NCI-H1105 (cell line): ENCODE data around the gene IGSF3.

Source experiments
- DNase-seq: peaks from one replicate; lab custom pipeline; 2025; lab: John Stamatoyannopoulos, UW

IGSF3 gene

DNA sequence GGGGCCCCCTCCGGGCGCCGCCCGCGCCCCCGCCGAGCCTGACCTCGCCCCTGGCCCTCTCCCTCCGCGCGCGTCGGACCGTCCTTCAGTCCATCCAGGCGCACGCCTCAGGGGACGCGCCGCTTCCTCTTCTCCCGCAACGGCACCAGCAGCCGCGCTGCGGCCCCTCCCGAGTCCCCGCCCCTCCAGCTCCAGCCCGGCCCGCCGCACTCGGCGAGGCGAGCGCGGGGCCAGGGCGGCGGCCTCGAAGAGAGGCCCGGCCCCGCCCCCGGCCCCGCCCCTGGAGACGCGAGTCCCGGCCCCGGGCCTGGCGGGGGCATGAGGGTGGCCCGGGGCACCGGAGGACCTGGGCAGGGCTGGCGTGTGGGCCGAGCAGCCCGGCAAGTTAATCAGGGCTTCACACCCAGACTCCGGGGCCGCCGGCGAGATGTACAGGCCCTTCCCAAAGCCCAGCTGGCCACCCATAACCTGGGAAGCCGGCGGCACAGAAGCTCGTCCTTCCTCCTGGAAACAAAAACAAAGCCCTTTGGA, at the start of gene IGSF3:
Gene IGSF3 (minus strand): TSS at position 159 of the 531 bp plus-strand sequence. CDS start 1,407 bp downstream, outside the sequence.
- peak; percentile 48 for DNase-seq

DNA sequence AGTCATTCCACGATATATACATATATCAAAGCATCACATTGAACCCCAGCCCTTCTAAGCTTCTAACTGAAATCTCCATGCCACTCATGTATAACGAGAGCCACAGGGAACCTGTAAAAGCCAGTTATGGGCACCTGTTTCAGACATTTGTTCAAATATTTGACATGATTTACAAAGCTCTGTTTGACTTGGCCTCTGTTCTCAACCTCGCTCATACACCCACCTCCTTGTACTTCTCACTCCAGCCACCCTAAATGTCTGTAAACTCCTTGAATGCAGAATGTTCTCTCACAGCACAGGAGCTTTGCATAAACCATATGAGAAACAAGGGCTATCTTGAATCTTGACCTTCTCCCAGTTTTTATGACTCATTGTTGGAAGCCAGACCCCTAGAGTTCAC, 49.8 kb upstream of the IGSF3 start:
- DNase-seq = no peak

DNA sequence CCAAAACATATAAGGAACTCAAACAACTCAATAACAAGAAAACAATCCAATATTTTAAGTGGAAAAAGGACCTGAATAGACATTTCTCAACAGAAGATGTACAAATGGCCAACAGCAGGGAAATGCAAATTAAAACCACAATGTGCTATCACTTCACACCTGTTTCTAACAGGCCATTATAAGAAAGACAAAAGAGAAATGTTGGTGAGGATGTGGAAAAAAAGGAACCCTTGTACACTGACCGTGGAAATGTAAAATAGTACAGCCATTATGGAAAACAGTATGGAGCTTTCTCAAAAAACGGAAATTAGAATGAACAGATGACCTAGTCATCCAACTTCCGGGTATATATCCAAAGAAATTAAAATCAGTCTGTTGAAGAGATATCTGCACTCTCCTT, 48.9 kb upstream of the IGSF3 start:
- no peak for DNase-seq

DNA sequence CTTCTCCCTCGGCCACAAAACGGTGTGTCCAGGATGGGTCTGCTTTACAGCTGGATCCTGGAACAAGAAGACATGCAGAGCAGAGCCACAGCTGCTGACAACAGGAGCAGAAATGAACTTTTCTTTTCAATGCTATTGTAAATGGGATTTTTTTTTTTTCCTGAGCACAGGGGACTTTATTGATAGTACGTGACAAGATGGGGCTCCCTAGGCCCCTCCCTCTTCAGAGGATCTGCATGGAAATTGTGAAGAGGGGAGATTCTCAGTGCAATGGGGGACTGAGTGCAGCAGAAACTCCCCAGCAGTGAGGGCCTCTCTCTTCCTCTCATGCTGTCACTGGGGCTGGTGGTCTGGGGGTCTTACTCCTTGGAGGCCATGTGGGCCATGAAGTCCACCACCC, 45.9 kb upstream of the IGSF3 start:
- DNase-seq = no peak

DNA sequence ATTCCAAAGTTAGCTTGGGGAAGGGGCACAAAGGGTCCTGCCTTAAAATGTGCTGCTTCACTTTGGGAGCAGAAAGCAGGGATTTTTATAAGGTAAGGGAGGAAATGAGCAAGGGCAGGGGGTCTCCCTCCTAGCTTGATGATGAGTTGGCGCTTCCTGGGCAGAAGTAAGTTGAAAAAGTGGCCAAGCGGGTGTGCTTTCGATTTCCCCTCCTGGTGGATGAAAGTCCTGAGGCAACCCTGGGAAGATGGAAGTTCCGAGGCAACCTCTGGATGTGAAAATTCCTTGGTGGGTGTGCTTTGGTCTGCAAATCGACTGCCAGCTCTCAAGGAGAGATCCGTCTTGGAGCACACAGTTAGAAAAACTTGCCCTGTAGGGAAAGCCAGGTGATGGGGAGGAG, 45.0 kb upstream of the IGSF3 start:
- no peak for DNase-seq

DNA sequence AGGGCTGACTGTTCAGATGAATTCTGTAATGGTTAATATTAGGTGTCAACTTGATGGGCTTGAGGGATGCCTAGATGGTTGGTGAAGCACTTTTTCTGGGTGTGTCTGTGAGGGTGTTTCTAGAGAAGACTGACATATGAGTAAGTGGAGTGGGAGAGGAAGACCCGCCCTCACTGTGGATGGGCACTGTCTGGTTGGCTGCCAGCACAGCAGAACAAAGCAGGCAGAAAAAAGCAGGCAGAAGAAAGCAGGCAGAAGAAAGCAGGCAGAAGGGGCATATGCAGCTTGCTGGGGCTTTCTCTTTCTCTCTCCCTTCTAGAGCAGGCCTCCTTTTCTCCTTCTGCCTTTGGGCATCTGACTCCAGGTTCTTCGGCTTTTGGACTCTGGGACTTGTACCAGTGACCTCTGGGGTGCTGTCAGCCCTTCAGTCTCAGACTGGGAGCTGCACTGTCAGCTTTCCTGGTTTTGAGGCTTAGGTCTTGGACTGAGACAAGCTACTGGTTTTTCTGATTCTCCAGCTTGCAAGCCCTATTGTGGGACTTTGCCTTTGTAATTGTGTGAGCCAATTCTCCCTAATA, 43.8 kb upstream of the IGSF3 start:
- DNase-seq = peak; percentile 5

DNA sequence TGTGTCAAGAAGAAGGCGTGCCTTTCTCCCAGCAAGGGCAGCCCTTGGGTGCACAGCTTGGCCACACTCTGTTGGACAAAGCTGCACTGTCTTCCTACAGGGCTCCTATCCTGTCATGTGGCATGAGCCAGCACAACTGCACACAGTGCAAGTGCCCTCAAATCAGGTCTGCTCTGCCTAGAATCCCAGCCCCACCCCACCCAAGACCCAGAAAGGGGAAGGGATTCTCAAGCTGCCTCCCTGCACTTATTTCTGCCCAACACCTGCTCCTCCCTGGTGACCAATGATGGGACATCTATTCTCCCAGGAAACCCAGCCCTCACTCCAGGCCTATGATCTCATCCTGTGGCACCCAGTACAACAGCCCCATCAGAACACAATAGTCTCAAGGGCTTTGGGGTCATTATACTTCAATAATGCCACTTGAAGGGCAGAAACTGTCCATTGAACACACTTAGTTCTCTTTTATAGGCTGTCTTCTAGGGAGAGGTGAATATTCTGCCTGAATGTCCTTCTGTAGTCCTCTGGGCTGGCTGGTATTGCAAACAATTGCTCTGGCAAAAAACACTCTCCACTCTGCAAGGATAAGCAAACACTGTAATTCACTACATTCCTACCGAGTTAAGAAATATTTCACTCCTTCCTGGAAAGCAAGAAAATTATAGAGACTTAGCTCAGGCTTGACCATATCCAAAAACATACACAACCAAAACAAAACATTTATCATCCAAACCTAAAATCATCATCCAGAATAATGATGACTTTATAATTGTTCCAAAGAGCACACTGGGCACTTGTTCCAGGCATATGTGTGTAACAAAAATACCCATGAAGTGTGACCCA, 43.1 kb upstream of the IGSF3 start:
- DNase-seq = peak; percentile 2

DNA sequence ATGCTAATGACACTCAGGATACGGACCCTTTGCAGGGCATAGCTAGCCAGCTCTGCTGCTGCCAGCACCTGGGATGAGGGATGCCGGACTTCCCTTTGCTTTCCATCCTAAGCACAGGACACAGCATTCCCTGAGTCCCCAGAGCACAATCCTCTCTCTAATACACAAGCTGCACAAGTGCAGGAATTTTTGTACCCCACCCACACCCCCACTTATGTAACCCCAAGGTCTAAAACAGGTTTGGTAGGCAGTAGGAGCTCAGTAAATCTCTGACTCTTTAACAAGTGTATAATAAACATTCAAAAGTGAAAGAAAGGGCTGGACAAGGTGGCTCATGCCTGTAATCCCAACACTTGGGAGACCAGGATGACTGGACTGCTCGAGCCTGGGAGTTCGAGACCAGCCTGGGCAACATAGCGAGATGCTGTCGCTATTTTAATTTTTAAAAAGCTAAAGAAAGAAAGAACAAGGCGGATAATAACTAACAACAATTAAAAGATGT, 42.2 kb upstream of the IGSF3 start:
- DNase-seq = no peak

DNA sequence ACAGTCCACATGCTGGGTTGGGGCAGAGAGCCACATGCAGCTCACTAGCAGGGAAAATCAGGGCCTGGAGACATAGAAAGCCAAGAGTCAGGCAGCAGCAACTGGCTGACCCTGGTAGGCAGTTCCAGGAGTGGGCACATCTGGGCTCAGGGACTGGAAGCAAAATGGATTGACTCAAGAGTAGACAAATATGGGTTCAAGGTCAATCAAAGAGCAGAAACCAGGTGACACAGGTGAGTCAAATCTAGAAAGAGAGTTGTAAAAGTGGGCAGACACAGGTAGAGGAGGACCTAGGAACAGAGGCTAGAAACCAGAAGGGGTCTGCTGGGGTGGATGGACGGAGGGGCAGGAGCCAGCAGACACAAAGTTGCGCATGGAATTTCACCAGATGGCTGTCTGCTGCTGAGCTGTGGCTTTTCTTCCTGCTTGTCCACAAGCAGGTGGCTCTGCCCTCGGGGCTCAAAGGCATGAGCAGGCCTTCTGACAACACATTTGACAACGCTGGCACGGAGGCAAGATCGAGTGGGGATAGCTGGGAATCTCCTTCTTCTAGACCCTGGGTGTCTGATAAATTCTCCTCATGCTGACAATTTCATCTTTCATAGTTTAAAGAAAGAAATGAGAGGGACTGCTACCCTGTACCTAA, 40.8 kb upstream of the IGSF3 start:
- no peak for DNase-seq

DNA sequence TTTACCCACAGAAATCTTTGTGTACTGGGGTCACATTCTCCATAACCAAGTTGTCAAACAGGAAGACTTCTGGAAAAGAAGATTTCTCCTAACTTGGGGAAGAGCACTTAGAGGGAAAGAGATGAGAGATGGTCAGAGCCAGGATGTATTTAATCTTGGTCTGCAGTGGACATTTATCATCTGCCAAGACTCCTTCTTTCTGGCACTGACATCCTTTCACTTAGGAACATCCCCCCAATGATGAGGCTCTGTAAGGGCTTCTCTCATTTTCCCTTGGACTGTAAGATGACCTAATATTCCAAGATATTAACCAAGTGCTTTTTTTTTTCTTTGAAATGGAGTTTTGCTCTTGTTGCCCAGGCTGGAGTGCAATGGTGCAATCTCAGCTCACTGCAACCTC, 39.3 kb upstream of the IGSF3 start:
- DNase-seq = no peak

DNA sequence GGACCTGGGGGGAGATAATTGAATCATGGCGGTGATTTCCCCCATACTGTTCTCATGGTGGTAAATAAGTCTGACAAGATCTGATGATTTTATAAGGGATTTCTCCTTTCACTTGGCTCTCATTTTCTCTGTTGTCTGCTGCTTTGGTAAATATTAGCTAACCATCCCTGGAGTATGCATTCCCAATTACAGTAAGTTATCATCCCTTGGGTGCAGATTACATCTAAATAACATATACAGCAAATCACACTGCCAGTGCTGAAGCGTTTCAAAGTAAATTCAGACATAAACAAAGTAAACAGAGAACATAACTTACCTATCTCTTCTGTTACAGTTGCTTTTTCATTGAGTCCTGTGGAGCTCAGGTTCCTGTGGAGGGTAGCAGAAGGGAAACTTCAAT, 38.6 kb upstream of the IGSF3 start:
- DNase-seq = no peak

DNA sequence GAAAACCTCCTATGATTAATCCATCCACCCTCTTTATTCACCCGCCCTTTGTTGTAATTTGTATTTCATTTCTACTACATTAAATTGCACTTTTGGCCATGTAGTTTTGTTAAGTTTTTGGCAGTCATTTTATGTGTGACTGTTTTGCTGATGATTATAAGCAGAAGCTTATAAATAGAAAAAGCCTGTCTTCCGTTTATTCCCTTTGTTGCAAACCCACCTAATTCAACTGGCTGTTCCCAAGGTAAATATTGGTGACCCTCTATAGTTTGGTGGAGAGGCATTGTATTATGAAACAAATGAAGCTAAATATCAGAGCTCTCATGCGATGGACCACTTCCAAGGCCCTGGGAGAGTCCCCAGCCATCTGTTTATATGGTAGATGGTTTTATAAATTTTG, 36.7 kb upstream of the IGSF3 start:
- DNase-seq = no peak

DNA sequence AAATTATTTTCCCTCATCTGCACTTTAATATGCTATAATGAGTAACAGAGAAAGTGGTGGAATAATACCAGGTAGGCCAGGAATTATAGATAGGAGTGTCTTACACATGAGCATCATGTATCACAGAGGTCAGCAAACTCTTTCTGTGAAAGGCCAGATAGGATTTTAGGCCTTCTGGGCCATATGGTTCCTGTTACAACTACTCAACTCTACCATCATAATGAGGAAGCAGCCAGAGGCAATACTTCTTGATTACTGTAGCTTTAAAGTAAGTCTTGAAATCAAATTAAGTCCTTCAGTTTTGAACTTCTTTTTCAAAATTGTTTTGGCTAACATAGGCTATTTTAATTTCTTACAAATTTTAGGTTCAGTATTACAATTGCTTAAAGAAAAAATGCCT, 32.1 kb upstream of the IGSF3 start:
- DNase-seq = no peak

DNA sequence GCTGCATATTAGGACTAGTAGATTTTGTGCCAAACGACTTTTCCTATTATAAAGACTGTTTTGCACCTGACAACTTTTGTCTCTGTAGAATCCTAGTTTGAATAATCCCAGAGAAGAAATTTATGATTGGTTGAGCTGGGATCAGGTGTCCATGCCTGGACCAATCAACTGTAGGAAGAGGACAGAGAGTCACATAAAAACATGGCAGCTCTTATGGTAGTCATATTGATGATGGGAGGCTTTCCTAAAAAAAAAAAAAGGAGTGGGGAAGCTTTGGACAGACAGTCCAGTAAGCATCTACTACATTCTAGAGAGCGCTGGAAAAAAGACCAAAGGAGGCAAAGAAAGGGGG, 30.7 kb upstream of the IGSF3 start:
- DNase-seq = no peak

DNA sequence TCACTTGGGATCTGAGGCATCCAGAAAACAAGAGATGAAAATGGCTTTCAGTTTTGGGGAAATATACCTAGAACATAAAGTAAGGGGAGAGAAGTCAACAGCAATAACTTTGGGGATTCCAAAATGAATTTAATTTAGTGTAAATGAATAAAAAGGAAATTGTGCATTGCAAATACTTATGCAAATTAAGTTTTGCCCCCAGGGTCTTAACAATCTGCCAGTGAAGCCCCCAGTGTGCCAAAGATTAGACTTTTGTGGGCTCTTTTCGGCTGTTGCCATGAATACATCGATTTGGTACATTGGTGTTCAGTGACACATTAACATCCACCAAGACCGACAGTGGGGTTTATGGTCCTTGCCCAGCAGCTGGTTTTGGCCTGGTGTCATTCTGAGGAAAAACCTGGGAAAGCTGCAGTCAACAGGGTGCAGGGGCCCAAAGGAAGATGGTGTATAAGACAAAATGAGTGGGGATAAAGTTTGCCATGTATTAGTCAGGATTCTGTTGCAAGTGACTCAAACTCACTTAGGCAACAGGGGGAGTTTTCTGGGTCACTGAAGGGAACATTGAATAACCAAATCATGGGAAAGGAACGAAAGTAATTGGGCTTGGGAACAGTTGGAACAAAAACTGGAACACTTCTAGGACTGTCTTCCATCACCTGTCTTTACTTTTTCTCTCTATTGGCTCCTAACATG, 30.2 kb upstream of the IGSF3 start:
- DNase-seq = no peak

DNA sequence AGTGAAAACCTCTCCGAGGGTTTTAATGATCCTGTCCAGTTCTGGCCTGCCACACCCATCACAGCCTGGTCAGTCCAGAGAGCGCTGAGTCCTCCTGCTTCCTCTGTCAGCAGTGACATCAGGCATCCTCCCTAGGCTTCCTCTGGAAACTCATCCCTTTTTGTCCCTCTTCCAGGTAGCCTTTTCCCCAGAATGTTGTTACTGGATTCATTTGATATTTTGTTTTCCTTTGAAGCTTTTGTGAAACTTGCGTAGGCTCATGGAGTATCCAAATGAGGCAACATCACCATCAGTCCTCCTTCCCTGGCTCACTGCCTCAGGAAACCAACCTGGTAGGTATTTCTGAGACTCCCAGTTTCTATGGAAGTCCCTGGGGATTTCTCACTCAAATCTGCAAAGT, 27.0 kb upstream of the IGSF3 start:
- DNase-seq = no peak

DNA sequence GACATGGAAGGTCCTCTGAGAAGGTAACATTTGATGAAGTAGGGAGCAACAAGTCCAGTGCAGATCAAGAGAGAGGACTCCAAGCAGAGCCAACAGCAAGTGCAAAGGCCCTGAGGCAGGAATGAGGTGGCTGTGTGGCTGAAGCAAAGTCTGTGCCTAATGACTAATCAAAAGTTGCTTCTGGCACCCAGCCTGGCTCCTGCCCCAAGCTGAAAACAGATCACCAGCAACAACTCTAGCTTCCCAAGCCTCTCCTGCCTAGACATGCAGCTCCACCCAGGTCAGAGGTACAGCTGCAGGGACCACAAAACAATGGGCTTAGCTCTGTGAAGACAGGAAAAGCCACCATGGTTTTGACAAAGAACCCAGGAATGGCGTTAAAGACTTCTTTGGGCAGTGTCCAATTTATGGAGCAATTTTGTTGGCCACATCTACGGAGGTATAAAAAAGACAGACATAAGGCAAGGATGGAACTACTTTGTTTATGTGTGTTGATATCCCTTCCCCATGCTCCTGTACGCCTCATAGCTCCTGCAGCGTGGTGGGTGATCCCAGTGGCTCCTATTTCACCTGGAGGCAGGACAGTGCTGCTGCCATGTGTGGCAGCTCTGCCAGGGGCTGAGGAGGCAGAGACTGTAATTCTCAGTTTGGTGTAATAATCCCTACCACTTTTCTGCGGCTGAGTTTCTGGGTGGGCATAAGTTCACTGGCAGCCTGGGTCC, 26.4 kb upstream of the IGSF3 start:
- no peak for DNase-seq

DNA sequence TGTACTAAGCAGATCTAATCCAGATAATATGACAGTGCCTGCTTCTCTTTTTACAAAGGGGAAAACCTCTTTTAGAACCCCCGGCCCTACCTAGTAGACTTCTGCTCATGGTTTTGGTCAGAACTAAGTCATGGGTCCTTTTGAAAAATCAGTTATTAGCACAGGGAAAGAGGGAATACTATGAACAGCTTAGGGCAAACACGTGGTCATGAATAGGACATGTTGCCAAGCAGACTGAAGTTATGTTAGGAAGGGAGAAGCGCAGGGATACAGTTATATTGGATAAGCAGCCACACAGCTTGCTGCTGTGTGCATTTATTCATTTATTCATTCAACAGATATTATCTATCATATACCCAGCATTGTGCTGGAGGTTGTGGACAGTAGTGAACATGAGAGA, 25.3 kb upstream of the IGSF3 start:
- DNase-seq = no peak

DNA sequence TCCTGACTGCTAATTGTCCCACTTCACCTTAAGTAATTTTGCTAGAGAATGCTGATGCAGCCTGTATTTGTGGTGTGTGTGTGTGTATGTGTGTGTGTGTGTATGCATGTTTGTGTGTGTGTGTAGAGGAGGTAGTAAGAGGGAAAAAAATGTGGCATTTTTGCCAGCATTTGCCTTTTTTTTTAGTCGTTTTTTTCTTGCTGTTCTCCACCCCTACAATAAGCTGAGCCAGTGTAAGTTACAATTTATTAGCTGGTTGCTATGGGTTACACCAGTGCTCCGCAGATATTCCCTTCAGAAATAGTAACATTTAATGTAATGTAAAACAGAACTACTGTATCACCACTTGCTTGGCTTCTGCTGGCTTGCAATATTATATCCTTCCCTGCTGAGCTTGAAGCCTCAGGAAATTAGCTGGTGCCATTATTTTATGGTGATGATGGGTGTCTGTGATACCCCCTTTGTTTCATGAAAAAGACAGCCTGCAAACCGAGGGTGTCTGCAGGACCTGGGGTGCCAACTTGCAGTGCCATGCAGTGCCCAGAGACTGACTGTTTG, 23.4 kb upstream of the IGSF3 start:
- DNase-seq = no peak

DNA sequence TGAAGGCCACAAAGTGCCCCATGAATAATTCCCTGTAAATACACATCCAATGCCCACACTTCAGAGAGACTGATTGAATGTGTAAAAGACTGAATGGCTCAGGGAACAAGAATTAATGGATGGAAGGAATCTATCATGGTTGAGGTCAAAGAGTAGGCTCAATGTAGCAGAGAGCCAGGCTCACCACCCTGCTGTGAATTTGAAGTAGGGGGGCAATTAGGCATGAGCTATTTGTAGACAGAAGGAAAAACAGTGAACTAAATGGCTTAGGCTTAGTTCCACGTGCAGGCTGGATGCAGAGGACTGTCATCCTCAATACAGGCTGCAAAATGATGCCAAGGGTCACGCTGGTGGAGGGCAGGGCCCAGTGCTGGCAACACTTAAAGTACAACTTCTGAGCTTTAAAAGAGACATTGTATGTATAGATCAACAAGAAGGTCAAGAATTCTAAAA, 22.9 kb upstream of the IGSF3 start:
- DNase-seq = no peak

DNA sequence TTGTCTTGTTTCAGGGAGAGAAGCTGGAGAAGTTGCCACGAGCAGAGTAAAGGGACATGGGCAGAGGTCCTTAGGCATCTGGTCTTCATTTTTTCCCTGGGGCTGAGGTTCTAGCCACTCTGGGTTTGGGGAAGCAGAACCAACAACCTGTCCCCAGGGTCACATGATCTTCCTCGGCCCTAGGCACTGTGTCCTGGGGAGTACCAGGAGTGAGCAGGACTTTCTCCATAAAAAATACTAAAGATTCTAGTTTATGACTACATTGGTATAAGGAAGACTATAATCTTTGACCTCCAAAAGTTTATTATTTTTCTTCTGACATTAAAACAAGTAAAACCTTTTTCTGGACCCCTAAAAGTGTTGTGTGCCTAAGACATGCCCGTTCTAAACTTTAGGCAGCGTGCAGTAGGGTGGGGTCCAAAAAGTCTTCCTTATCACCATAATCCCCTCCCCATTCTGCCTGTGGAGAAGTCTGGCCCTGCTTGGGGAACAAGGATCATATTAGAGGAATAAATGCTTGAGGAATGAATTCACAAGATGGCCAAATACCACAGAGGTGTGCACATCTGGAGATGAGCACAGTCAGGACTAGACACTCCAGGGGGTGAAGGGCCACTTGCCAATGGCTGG, 19.3 kb upstream of the IGSF3 start:
- DNase-seq = no peak
